A673 (cell line): ENCODE data around the gene CAVIN1. TPM values are rescaled to one million over a fixed set of nuclear protein-coding genes. Genes with fewer than 3 reads are reported as not detected.

Source experiments
- Bru-seq: library from RNA; stranded (reverse); fragments of 400-500 nt; gene quantifications from one replicate; lab custom pipeline; 2021; lab: Mats Ljungman, UMichigan
- BruChase-seq, 2 experiments: library from RNA; stranded (reverse); fragments of 400-500 nt; gene quantifications; one replicate each; lab custom pipeline; 2021; lab: Mats Ljungman, UMichigan
- BruUV-seq: library from RNA; stranded (reverse); fragments of 400-500 nt; replicated peaks from 2 replicates; lab custom pipeline; 2021; lab: Mats Ljungman, UMichigan
- CTCF ChIA-PET: fragments of 300-600 bp; sonication (Branson Sonifier 250); formaldehyde crosslinking; loops from one replicate; lab custom pipeline; 2022; ENCODE audit warnings: antibody characterized with exemption; lab: Charles Lee
- POLR2A ChIA-PET: fragments of 300-600 bp; sonication (Branson Sonifier 250); formaldehyde crosslinking; loops from one replicate; lab custom pipeline; 2022; ENCODE audit warnings: antibody characterized with exemption; ENCODE audit not compliant: low non-redundant PET; lab: Charles Lee
- DNase-seq: peaks from one replicate; pipeline ENCODE4 v3.0.0-alpha.2; 2015; ENCODE audit warnings: low spot score
- H3K27ac ChIP-seq: fragments of 200-600 bp; sonication (generic); 2 replicates; pipeline ENCODE4 v1.5.1; 2016; ENCODE audit warnings: mixed run types, low read depth, mild to moderate bottlenecking, mixed read lengths, antibody characterized with exemption, low read length; ENCODE audit not compliant: poor library complexity, severe bottlenecking
- H3K27me3 ChIP-seq: fragments of 200-600 bp; sonication (generic); replicated peaks from 2 replicates; pipeline ENCODE4 v1.6.1; 2017; ENCODE audit warnings: mixed run types, low read depth, mild to moderate bottlenecking, mixed read lengths, antibody characterized with exemption, low read length; ENCODE audit not compliant: insufficient read depth, poor library complexity
- H3K36me3 ChIP-seq: fragments of 200-600 bp; sonication (generic); 2 replicates; pipeline ENCODE4 v1.6.1; 2016; ENCODE audit warnings: mixed run types, mild to moderate bottlenecking, mixed read lengths, antibody characterized with exemption, low read length; ENCODE audit not compliant: insufficient read depth, poor library complexity, severe bottlenecking
- H3K4me1 ChIP-seq: fragments of 200-600 bp; sonication (generic); 2 replicates; pipeline ENCODE4 v1.6.1; 2017; ENCODE audit warnings: mixed run types, mild to moderate bottlenecking, mixed read lengths, antibody characterized with exemption, low read length; ENCODE audit not compliant: insufficient read depth, poor library complexity, severe bottlenecking
- H3K4me3 ChIP-seq: fragments of 200-600 bp; sonication (generic); 2 replicates; pipeline ENCODE4 v1.5.1; 2016; ENCODE audit warnings: low read depth, mixed run types, mild to moderate bottlenecking, mixed read lengths, low read length; ENCODE audit not compliant: poor library complexity, severe bottlenecking
- H3K9me3 ChIP-seq: fragments of 200-600 bp; sonication (generic); 2 replicates; pipeline ENCODE4 v1.6.1; 2016; ENCODE audit warnings: mixed run types, low read depth, mild to moderate bottlenecking, mixed read lengths, antibody characterized with exemption, low read length; ENCODE audit not compliant: poor library complexity, severe bottlenecking
- CTCF ChIP-seq: fragments of 300-800, 200-600 bp; sonication (generic); conservative IDR thresholded peaks from 2 replicates; pipeline ENCODE4 v1.5.1; 2017; ENCODE audit warnings: low read depth, mild to moderate bottlenecking, antibody characterized with exemption, low read length, moderate library complexity, mixed read lengths
- EZH2 ChIP-seq: fragments of 200-600 bp; sonication (generic); IDR thresholded peaks from 2 replicates; pipeline ENCODE4 v1.6.1; 2017; ENCODE audit warnings: borderline replicate concordance, low read depth, mild to moderate bottlenecking, mixed read lengths, antibody characterized with exemption, low read length; ENCODE audit not compliant: poor library complexity, severe bottlenecking
- intact Hi-C: fragments of 100-400 bp; cut with micrococcal nuclease; formaldehyde crosslinking; loops from one replicate; pipeline ENCODE4 v1.10.0; 2022; ENCODE audit not compliant: unreplicated experiment
- long read RNA-seq: library from polyadenylated mRNA; stranded (forward); transcript quantifications from one replicate; pipeline ENCODE4 v2.0.0, GENCODE V29; 2022
- total RNA-seq: library from RNA; stranded (reverse); gene quantifications from 2 replicates; pipeline ENCODE4 v1.2.3, GENCODE V29; 2021

The CAVIN1 gene
- total RNA-seq: 16.6 and 19.9 TPM in 2 replicates
- Bru-seq, nascent RNA: percentile 42 among the genes with signal in this experiment
- BruChase-seq, experiment 1, labeled RNA remaining after a 2-hour chase: percentile 52 among the genes with signal in this experiment
- percentile 71 among the genes with signal in this experiment for BruChase-seq, experiment 2, labeled RNA remaining after a 6-hour chase
- long read RNA-seq, transcript CAVIN1-201 (2 exons, 3,828 nt): major isoform, 25 of 37 reads
- long read RNA-seq, partial matches to known transcripts: 0 of 37 reads
- long read RNA-seq, other reads (novel, unspliced or antisense): 12 of 37 reads

- Histone ChIP-seq H3K4me1 (no peaks in the 10 kb centered on the region), H3K27ac (peak within 1 kb of the TSS; percentile 47), H3K9me3 (no peaks in the 10 kb centered on the region), H3K27me3 (no peaks in the 10 kb centered on the region), H3K36me3 (no peaks in the 10 kb centered on the region), H3K4me3 (peak within 1 kb of the TSS; percentile 66)
- BruUV-seq: no TSS peak
- TF ChIP-seq EZH2 (no peak), CTCF (no peak)
- intact Hi-C loops: no loop called here
- DNase-seq: peak; percentile 87
- ChIA-PET CTCF (interaction anchor here (0.5 kb wide), 1 partner anchor 406 kb away, joined by 3 read pairs; the partner anchor contains the start of gene DNAJC7), POLR2A (no interaction called here)
Observed at GRCh38 chr17:42422958-42423712, at the start of gene CAVIN1. TSS of gene CAVIN1 (minus strand) at chr17:42423256. CDS start at chr17:42423097, 159 bp downstream.

GRCh38 chr17:42467889-42468288 lies 44.8 kb upstream of the CAVIN1 start:
- Histone ChIP-seq H3K4me3 (no peak overlapping the region), H3K27ac (no peak overlapping the region), H3K4me1 (no peaks in the 10 kb centered on the region), H3K9me3 (no peaks in the 10 kb centered on the region), H3K36me3 (no peaks in the 10 kb centered on the region), H3K27me3 (no peaks in the 10 kb centered on the region)
- BruUV-seq: no TSS peak
- intact Hi-C loops: no loop called here
- ChIA-PET CTCF (no interaction called here), POLR2A (no interaction called here)
- TF ChIP-seq EZH2: no peak
- no peak for TF ChIP-seq CTCF
- DNase-seq: no peak

GRCh38 chr17:42463976-42464400 lies 40.9 kb upstream of the CAVIN1 start:
- no TSS peak for BruUV-seq
- no peak for TF ChIP-seq EZH2
- ChIA-PET CTCF (no interaction called here), POLR2A (no interaction called here)
- intact Hi-C loops: no loop called here
- Histone ChIP-seq H3K27ac (no peak overlapping the region), H3K9me3 (no peaks in the 10 kb centered on the region), H3K4me3 (no peak overlapping the region), H3K4me1 (peaks cover 5% of the 10 kb centered on the region), H3K27me3 (no peaks in the 10 kb centered on the region), H3K36me3 (peaks cover 4% of the 10 kb centered on the region)
- no peak for DNase-seq
